Neural progenitor cell (in vitro differentiated cells): Measurements from ENCODE around the gene CLDN3. TPM values are rescaled to one million over a fixed set of nuclear protein-coding genes. Genes with fewer than 3 reads are reported as not detected.

Experiments used
- DNase-seq: peaks from one replicate; pipeline ENCODE4 v3.0.0-alpha.2; 2016; ENCODE audit warnings: low spot score
- H2AFZ ChIP-seq: fragments of 200-600 bp; sonication (generic); replicated peaks from 2 replicates; pipeline ENCODE4 v1.6.1; 2016; ENCODE audit warnings: antibody characterized with exemption
- H3F3A ChIP-seq: fragments of 200-600 bp; sonication (generic); 2 replicates; pipeline ENCODE4 v1.6.1; 2016; ENCODE audit warnings: antibody characterized with exemption, low read depth
- H3K27ac ChIP-seq: fragments of 200-600 bp; sonication (generic); 2 replicates; pipeline ENCODE4 v1.5.1; 2016; ENCODE audit warnings: mild to moderate bottlenecking
- H3K27me3 ChIP-seq: fragments of 200-600 bp; sonication (generic); 2 replicates; pipeline ENCODE4 v1.6.1; 2016; ENCODE audit warnings: mild to moderate bottlenecking, moderate library complexity
- H3K36me3 ChIP-seq: fragments of 200-600 bp; sonication (generic); 2 replicates; pipeline ENCODE4 v1.5.1; 2016
- H3K4me1 ChIP-seq: fragments of 200-600 bp; sonication (generic); 2 replicates; pipeline ENCODE4 v1.6.1; 2016; ENCODE audit warnings: mixed run types
- H3K4me2 ChIP-seq: fragments of 200-600 bp; sonication (generic); 2 replicates; pipeline ENCODE4 v1.6.1; 2016
- H3K4me3 ChIP-seq: fragments of 200-600 bp; sonication (generic); 2 replicates; pipeline ENCODE4 v1.5.1; 2016
- H3K79me2 ChIP-seq: fragments of 200-600 bp; sonication (generic); 2 replicates; pipeline ENCODE4 v1.6.1; 2016; ENCODE audit warnings: low read depth
- H3K9ac ChIP-seq: fragments of 200-600 bp; sonication (generic); 2 replicates; pipeline ENCODE4 v1.6.1; 2016
- H3K9me3 ChIP-seq: fragments of 200-600 bp; sonication (generic); 2 replicates; pipeline ENCODE4 v1.5.1; 2016; ENCODE audit warnings: low read depth
- H4K20me1 ChIP-seq: fragments of 200-600 bp; sonication (generic); 2 replicates; pipeline ENCODE4 v1.6.1; 2016; ENCODE audit warnings: low read depth
- H3K27ac Mint-ChIP-seq: 3 replicates; pipeline ENCODE4 v1.8.0; 2021; ENCODE audit warnings: mixed read lengths
- H3K27me3 Mint-ChIP-seq: 2 replicates; pipeline ENCODE4 v1.8.0; 2022; ENCODE audit warnings: low read depth, mild to moderate bottlenecking, inconsistent platforms, moderate library complexity, mixed read lengths; ENCODE audit not compliant: insufficient read depth
- H3K36me3 Mint-ChIP-seq: 3 replicates; pipeline ENCODE4 v1.8.0; 2021; ENCODE audit warnings: mixed read lengths
- H3K4me1 Mint-ChIP-seq: 3 replicates; pipeline ENCODE4 v1.8.0; 2021; ENCODE audit warnings: mixed read lengths
- H3K4me3 Mint-ChIP-seq: 3 replicates; pipeline ENCODE4 v1.8.0; 2021; ENCODE audit warnings: mild to moderate bottlenecking, moderate library complexity, mixed read lengths
- H3K9me3 Mint-ChIP-seq: 3 replicates; pipeline ENCODE4 v1.8.0; 2020; ENCODE audit warnings: mixed read lengths
- CTCF ChIP-seq: fragments of 200-600 bp; sonication (generic); IDR thresholded peaks from 2 replicates; pipeline ENCODE4 v1.5.1; 2017; ENCODE audit warnings: antibody characterized with exemption, mild to moderate bottlenecking
- EZH2 ChIP-seq: fragments of 200-600 bp; sonication (generic); IDR thresholded peaks from 2 replicates; pipeline ENCODE4 v1.6.1; 2017; ENCODE audit warnings: antibody characterized with exemption, mild to moderate bottlenecking, moderate library complexity
- EZH2phosphoT487 ChIP-seq: fragments of 200-600 bp; sonication (generic); IDR thresholded peaks from 2 replicates; pipeline ENCODE4 v1.6.1; 2017; ENCODE audit warnings: antibody characterized with exemption
- total RNA-seq: library from RNA; depleted of rRNA; stranded (reverse); fragments of >200 nt; gene quantifications from 2 replicates; pipeline ENCODE4 v1.2.3, GENCODE V29; 2015; ENCODE audit warnings: low replicate concordance

Gene CLDN3
- total RNA-seq, 1 donor from 2014 or later = 1.6 TPM

GRCh38 chr7:73779517-73779916, 9.4 kb upstream of the CLDN3 start:
- Histone ChIP-seq H3K4me3 (no peak overlapping the region), H3K9ac (no peak overlapping the region), H3K36me3 (no peaks in the 10 kb centered on the region), H3K27me3 (no peaks in the 10 kb centered on the region), H3K9me3 (no peaks in the 10 kb centered on the region), H4K20me1 (no peaks in the 10 kb centered on the region), H3F3A (no peaks in the 10 kb centered on the region), H3K79me2 (no peaks in the 10 kb centered on the region), H3K4me2 (no peak overlapping the region), H2AFZ (no peak overlapping the region), H3K27ac (no peak overlapping the region), H3K4me1 (no peaks in the 10 kb centered on the region)
- Mint-ChIP-seq H3K4me3 (no peak overlapping the region), H3K9me3 (peaks cover 12% of the 10 kb centered on the region), H3K27ac (no peak overlapping the region), H3K4me1 (no peaks in the 10 kb centered on the region), H3K27me3 (peaks cover 3% of the 10 kb centered on the region), H3K36me3 (peaks cover 2% of the 10 kb centered on the region)
- no peak for DNase-seq
- TF ChIP-seq EZH2 (no peak), EZH2phosphoT487 (no peak), CTCF (no peak)

- Histone ChIP-seq H3K4me1 (no peaks in the 10 kb centered on the region), H3K4me2 (no peak overlapping the region), H3K27ac (no peak overlapping the region), H3K4me3 (no peak overlapping the region), H2AFZ (no peak overlapping the region), H3K36me3 (no peaks in the 10 kb centered on the region), H4K20me1 (no peaks in the 10 kb centered on the region), H3F3A (no peaks in the 10 kb centered on the region), H3K27me3 (no peaks in the 10 kb centered on the region), H3K79me2 (no peaks in the 10 kb centered on the region), H3K9ac (no peak overlapping the region), H3K9me3 (no peaks in the 10 kb centered on the region)
- peaks cover 10% of the 10 kb centered on the region for H3K9me3 Mint-ChIP-seq
- DNase-seq = no peak
- no peak overlapping the region for H3K27ac Mint-ChIP-seq
- H3K4me3 Mint-ChIP-seq = peak overlapping the region; percentile 3
- peaks cover 3% of the 10 kb centered on the region for H3K27me3 Mint-ChIP-seq
- H3K36me3 Mint-ChIP-seq = peaks cover 2% of the 10 kb centered on the region
- no peaks in the 10 kb centered on the region for H3K4me1 Mint-ChIP-seq
- TF ChIP-seq CTCF (no peak), EZH2 (no peak)
Observed at GRCh38 chr7:73778801-73779389, 8.8 kb upstream of the CLDN3 start.

GRCh38 chr7:73774923-73775322, 4.9 kb upstream of the CLDN3 start:
- Histone ChIP-seq H3K27ac (no peak overlapping the region), H3K36me3 (no peaks in the 10 kb centered on the region), H4K20me1 (no peaks in the 10 kb centered on the region), H3K9me3 (no peaks in the 10 kb centered on the region), H3K79me2 (no peaks in the 10 kb centered on the region), H2AFZ (no peak overlapping the region), H3K27me3 (peaks cover 15% of the 10 kb centered on the region), H3K4me3 (no peak overlapping the region), H3K9ac (no peak overlapping the region), H3K4me2 (no peak overlapping the region), H3F3A (peaks cover 14% of the 10 kb centered on the region), H3K4me1 (peaks cover 2% of the 10 kb centered on the region)
- no peak for TF ChIP-seq EZH2phosphoT487
- Mint-ChIP-seq H3K4me3 (no peak overlapping the region), H3K27me3 (peaks cover 11% of the 10 kb centered on the region), H3K27ac (no peak overlapping the region), H3K4me1 (peaks cover 8% of the 10 kb centered on the region), H3K9me3 (no peaks in the 10 kb centered on the region), H3K36me3 (no peaks in the 10 kb centered on the region)
- no peak for DNase-seq

- Histone ChIP-seq H3K4me1 (peaks cover 5% of the 10 kb centered on the region), H3K9me3 (no peaks in the 10 kb centered on the region), H2AFZ (no peak overlapping the region), H3K9ac (no peak overlapping the region), H3K27ac (no peak overlapping the region), H3K79me2 (no peaks in the 10 kb centered on the region), H3K4me2 (no peak overlapping the region), H3K27me3 (peaks cover 25% of the 10 kb centered on the region), H3K4me3 (no peak overlapping the region), H3F3A (peaks cover 19% of the 10 kb centered on the region), H4K20me1 (no peaks in the 10 kb centered on the region), H3K36me3 (no peaks in the 10 kb centered on the region)
- peaks cover 8% of the 10 kb centered on the region for H3K4me1 Mint-ChIP-seq
- no peaks in the 10 kb centered on the region for H3K36me3 Mint-ChIP-seq
- DNase-seq = no peak
- no peaks in the 10 kb centered on the region for H3K9me3 Mint-ChIP-seq
- H3K27ac Mint-ChIP-seq = no peak overlapping the region
- no peak for TF ChIP-seq EZH2phosphoT487
- H3K4me3 Mint-ChIP-seq = no peak overlapping the region
- H3K27me3 Mint-ChIP-seq = peaks cover 9% of the 10 kb centered on the region
Observed at GRCh38 chr7:73773700-73774517, 3.8 kb upstream of the CLDN3 start.
